HG03095 (cell line): Measurements from ENCODE around the gene PDCL3.
A peak's percentile ranks its signal among the peaks of the same experiment; 100 is the strongest.

Source experiments
- ATAC-seq: cut with Tn5 transposase; IDR thresholded peaks from one replicate; pipeline ENCODE4 v1.9.1; 2021; ENCODE audit warnings: moderate library complexity; ENCODE audit not compliant: unreplicated experiment

PDCL3 gene

DNA sequence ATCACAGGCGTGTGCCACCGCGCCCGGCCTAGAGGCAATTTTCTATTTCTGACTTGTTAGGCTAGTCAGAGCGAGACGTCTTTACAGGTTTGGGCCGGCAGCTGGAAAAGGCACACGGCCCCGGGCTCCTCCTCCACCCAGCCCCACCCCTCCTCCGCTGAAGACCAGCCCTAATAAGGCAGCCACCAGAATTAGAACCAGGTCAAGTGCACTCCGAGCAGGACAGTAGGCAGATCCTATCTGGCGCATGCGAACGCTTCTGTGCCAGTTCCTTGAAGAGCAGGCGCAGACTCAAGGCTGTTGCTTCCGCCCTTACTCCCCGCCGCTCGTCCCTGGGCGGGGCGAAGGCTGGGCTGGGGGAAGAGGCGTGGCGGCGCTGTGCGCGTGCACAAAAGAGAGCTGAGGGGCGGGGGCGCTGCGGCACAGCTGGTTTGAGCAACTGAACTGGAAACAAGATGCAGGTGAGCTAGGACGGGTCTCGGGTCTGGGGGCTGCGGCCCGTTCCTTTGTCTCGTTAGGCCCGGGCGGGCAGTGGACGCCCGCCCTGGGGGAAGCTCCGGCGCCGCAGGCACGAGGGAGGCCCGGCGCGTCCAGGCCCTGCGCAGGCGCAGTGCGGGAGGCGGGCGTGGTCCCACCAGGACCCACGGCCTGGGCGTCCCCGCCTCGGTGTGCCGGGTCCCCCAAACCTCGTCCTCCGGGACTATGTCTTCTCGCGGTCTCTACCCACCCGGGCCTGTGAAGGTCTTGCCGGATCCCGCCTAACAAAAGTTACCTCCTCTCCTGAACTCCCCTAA is at the start of gene PDCL3:
Gene PDCL3, plus strand, starts transcription at position 381 of the 794 bp plus-strand sequence. Its CDS starts 75 bp downstream, at position 456.
- peak; percentile 95 for ATAC-seq

DNA sequence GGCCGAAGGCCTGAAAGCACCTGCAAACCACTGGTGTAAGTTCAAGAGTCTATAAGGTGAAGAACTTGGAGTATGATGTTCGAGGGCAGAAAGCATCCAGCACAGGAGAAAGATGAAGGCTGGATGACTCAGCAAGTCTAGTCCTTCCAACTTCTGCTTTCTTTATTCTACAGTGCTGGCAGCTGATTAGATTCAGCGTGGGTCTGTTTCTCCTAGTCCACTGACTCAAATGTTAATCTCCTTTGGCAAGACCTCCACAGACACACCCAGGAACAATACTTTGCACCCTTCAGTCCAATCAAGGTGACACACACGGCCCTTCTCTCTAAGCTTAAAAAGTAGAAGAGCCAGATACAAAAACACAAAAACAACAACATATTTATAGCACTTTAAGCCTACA is 49.1 kb upstream of the PDCL3 start:
- ATAC-seq = no peak

DNA sequence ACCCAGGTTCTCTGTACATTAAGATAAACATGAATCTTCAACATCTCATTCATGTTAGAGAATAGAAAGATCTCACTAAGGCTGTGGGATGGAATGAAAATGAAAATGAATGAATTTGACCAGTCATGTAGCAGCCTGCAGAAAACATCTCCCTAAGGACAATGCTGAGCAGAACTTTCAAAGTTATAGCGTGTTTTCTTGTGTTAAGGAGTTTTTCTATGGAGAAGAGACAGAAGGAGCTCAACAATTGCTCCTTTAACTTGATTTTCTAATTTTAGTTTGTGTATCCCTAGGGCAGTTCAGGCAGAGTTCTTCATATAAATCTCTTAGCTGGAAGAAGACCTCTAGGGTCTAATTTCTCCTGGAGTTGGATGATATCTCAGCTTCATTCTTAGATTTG is 45.2 kb upstream of the PDCL3 start:
- ATAC-seq = no peak

DNA sequence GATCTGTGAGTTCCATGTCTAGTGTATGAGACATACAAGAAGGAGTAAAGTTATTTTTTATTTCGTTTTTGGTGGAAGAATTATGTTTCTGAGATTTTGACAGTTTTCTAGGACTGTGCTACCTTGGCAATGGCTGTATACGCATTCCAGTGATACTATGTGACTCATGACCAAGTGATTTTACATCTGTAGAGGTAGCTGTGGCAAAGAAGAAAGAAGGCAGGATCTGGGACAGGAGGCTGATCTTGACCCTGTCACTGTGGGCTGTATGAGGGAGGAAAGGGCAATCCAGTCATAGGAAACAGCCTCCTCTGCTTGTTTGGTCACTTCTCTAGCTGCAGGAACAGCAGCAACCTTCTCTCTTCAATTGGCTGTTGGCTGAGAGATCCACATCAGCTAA is 44.0 kb upstream of the PDCL3 start:
- ATAC-seq = no peak

DNA sequence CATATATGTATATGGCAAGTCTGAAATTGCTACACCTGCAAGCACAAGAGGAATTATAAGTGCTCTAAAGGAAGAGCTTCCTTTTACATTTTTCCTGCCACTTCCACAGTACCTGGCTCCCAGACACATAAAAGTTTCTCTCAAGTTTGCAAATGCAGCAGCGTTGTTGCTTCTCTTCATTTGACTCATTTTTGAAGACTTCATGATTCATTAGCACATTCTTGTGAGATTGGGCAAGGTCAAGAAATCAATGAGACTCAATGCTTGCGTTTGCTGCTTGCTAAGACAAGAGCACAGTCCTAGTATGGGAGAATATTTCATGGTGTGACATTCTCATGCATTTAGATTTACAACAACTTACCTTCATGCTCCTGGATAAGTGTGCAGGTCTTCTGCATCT is 42.6 kb upstream of the PDCL3 start:
- no peak for ATAC-seq

DNA sequence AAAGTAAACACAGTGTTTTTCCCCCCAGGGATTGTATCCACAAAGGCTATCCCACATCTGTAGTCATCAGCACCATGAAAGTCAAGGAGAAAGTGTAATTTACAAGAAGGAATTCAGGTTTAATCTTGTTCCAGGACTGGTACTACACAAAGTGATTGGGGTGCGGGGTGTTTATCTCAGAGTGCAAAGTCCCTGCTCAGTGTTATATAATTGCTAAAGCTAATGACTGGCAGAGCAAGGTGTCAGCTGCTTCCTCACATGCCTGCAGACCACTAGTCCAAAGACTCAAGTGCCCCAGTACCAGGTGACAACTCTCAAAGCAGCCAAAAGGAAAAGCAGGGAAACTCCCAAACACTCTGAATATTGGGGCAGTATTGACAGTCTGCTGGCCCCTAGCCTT is 40.4 kb upstream of the PDCL3 start:
- ATAC-seq = no peak

DNA sequence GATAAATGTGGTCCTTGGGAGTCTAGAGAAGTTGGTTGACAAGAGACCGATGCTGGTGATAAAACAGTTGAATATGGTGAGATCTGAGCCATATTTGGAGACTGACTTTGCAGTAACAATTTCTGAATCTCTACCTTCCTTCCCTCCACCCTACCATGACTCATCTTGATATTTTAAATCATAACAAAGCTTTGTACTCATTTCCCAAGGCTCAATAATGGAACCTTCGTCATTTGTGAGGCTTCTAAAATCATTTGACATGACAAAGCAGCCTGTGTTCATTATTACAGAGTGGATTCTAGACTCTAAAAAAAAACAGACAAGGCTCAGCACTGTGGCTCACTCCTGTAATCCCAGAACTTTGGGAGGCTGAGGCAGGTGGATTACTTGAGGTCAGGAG is 38.5 kb upstream of the PDCL3 start:
- ATAC-seq = no peak

DNA sequence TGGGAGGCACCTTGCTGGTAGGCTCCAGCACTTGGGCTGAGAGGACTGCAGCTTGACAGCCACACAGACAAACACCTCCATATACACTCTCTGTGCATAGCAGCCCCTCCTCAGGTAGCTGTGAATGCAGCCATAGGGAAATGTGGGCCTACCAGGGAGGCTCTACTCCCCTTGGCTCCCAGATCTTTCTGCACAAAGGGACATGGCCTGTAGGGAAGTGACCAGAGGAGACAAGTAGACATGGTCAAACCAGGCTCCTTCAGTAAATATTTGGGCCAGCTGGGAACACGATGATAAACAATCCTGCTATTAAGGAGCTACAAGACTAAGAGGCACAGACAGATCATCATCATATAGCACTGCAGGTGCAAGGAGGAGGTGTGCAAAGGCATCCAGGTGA is 35.9 kb upstream of the PDCL3 start:
- ATAC-seq = no peak

DNA sequence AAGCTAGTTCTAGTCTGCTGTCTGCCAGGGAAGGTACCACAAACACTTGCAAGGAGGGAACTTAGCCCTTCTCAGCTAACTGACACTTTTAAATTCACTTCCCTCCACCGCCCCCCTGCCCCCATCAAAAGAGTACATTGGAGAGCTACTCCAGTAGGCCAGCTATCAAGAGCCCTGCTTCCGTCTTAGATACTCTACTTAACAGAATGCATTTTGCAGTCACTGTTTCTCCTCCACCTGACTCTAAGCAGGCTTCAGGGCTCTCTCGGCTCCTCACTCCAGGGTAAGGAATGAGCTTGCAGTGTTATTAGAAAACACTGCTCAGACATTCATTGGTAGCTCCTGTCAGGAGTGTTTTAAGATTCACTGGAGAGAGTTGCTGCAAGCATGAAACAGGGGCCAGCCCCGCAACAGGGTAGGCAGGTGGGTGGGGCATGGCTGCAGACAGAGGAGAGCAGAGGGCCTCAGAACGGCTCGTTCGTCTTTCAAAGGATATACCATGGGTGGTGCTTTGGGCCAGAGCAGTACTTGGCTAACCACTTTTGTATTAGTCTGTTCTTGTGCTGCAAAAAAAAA is 35.3 kb upstream of the PDCL3 start:
- ATAC-seq = no peak

DNA sequence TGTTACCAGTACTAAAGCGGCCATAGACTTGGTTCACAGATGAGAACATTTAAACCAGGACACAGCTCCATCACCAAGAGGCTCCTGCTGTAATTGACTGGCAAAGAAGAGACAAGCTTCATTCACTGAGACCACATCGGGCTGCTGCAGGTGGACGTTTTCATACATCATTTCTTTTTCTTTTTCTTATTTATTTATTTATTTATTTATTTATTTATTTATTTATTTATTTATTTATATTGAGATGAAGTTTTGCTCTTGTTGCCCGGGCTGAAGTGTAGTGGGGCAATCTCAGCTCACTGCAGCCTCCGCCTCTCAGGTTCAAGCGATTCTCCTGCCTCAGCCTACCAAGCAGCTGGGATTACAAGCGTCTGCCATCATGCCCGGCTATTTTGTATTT is 33.6 kb upstream of the PDCL3 start:
- no peak for ATAC-seq

DNA sequence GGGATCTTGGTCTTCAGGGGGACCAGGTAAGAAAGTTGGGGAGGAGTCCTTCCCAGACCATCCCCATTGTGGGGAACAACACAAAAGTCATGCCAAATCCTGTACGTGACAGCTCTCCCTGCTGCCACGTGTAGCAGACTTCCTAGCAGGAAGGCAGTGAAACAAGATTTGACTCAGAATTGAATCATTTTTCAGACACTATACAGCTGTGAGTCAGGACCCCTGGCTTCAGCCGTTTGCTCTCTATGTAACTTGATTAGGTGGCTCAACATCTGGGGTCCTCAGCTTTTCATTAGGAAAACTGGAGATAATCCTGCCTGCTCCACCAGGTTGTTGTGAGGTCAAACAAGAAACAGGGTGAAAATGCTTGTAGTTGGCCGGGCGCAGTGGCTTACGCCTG is 32.9 kb upstream of the PDCL3 start:
- no peak for ATAC-seq

DNA sequence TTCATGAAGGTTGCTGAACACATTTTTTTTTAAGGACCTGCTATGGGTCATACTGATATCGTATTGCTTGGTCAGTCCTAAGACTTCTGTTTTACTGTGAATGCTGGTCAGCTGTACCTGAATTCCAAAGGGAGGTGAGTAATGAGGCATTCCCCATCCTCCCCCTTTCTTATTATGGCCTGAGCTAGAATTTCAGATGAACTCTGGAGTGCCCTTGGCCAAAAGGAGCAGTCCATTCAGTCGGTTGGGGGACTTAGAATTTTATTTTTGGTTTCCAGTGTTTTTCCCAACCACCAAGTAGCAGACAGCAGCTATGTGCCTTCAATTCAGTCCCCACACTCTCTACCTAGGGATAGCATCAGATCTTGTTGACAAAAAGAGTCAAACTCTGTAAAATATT is 26.9 kb upstream of the PDCL3 start:
- no peak for ATAC-seq

DNA sequence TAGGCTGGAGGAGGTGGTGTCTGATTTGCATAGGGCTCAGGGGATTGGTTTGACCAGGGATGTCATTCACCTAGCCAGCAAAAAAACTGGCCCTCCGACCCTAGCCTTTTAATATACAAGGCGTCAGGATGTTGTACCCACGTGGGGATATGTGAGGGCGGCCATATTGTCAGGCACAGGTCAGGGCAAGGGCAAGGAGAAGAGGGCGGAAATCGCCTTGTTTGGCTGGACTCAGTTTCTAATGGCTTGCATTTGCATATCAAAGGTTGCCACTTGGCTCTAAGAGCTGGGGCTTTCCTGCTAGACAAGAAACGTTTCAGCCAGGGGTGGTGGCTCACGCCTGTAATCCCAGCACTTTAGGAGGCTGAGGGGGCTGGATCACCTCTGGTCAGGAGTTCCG is 24.9 kb upstream of the PDCL3 start:
- no peak for ATAC-seq

DNA sequence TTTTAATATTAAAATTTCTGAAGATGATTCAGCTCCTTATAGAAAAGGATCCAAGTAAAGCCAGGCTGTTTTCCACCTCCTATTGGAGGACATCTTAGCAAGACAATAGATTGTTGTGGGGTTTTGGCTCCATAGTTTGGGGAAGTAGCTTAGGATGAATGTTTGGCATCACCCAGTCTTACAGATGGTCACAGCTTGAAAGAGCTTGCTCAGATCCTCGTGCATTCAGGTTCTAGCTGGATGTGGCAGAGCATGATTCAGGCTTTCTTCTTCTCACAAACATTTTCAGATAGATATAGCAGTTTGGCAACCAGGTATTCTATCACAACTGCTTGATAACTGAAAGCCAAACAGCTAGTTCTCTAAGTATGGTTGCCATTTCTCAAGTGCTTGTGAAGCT is 23.6 kb upstream of the PDCL3 start:
- no peak for ATAC-seq

DNA sequence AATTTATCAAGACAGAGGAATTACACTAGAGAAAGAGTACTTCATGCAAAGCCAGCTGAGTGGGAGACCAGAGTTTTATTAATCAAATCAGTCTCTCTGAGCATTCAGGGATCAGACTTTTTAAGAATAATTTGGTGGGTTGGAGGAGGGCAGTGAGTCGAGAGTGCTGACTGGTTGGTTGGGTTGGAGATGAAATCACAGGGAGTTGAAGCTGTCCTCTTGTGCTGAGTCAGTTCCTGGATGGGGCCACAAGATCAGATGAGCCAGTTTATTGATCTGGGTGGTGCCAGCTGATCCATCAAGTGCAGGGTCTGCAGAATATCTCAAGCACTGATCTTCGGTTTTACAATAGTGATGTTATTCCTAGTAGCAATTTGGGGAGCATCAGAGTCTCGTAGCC is 21.4 kb upstream of the PDCL3 start:
- no peak for ATAC-seq

DNA sequence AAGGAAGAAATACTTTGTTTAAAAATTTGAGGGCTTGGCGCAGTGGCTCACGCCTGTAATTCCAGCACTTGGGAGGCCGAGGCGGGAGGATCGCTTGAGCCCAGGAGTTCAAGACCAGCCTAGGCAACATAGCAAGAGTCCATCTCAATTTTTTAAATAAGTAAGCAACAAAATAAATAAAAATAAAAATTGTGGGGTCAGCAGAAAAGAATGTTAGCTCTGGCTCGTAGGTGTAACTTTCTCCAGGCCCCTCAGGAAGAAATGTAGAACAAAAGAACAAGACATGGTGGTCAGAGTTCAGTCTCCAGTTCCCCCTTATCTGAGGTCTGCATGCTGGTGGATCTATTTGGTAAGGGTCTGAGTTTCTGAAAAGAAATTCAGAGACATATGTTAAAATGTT is 20.4 kb upstream of the PDCL3 start:
- no peak for ATAC-seq

DNA sequence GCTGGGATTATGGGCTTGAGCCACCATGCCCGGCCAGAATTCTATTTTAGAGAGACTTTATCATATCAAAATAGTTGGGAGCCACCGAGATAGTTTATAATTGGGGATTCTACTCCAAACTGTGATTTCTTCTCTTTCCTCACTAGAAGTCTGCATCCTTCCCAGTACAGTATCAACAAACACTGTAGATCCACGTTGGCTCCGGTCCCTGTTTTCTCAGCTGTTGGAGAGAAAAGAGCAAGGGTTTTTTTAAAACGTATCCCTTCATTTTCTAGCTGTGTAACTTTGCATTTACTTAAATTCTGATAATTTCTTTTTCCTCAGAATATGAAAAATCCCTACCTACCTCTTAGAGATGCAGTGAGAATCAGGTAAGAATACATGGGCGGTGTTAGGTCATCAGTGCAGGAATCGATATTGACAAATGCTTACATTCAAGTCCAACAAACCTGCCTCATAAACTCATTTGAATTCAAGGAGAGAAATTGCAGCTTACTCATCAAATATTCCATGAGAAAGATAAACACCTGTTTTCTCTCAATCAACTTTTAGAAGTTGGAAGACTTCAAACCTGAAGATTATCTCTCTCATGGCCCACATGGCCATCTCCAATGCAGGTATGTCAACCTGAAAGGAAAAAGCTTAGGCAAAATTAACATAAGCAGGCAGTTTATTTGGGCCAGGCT is 17.7 kb upstream of the PDCL3 start:
- ATAC-seq = no peak

DNA sequence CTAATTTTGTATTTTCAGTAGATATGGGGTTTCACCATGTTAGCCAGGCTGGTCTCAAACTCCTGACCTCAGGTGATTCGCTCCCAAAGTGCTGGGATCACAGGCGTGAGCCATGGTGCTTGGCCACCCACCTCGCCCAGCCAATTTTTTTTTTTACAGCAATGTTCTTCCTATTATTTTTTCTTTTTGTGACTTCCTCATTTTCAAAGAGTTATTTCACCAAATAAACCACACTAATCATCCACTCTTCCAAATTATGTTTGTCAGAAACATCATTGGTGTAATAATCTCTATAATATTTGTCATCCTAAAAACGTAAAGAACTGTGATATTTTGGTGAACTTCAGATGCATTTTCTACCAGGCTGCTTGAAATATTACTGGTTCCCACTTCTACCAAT is 16.3 kb upstream of the PDCL3 start:
- no peak for ATAC-seq

DNA sequence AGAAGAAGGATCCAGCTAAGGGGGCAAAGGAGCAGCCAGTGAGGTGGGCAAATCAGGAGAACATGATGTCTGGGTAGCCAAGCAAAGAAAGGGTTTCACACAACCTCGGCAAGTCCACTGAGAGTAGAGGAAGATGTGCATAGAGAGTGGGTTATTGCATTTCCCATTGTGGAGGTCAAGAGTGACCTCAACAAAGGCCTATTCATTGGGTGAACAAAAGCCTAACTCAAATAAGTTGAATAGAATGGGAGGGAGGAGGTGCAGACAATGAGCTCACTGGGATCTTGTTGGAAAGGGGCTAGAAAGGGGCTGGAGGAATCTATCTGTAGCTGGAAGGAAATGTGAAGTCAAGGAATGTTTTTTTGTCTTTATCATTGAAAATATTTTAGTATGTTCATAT is 14.0 kb upstream of the PDCL3 start:
- no peak for ATAC-seq

DNA sequence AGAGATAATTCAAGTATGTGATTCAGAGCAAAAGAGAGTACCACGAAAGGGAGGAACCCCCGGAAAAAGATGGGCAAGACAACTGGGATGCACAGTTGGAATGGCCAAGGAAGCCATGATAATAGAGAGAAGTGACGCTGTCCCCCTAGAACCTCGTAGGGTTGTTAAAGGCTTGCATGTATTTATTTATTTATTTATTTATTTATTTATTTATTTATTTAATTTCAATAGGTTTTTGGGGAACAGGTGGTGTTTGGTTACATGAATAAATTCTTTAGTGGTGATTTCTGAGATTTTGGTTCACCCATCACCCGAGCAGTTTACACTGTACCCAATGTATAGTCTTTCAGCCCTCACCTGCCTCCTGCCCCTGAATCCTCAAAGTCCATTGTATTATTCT is 11.5 kb upstream of the PDCL3 start:
- ATAC-seq = no peak

DNA sequence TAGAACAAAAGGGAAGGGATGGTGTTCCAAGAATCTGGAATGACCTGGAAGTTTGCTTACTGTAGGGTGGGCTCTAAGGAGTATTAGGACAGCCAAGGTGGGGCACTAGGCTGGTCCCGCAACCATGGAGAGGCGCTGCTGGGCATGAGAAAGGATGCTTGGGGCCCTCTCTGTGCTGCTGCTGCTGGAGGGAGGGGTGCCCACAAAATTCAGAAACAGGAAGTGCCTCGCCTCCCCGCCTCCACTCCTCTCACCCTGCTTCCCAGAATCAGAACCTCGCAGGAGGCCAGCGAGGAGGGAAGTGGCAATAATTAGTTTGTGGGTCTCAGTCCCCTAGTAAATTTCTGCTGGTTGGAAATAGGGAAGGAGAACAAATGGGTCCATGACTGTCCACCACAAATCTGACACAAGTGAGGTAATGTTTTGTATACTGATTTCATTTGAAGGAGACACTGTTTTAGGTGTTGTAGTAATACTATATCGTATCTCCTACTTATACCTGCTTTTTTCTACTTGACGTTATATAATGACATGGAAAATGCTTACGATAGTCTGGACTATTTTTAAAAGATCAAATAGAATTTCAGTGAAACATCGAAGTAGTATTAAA is 7.9 kb upstream of the PDCL3 start:
- no peak for ATAC-seq

DNA sequence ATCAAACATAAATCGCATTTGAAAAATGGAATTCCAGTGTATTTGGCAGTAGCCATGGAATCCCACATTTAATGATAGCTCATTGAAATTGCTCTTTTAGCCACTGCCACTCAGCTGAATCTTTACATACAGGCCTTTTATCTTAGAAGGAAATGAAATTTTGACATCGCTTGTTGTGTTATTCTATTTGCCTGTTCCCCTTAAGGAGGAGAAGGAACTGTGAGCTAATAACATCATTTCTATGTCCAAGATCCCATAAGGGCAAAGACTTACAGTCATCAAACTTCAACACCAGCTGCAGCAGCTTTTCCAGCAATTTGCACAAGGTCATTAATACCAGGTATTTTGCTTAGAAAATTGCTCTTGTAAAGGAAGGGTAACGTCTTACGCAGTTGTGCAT is 6.0 kb upstream of the PDCL3 start:
- ATAC-seq = no peak
